Esophagus squamous epithelium (tissue), 4 donors: ENCODE data around the gene PRDM2.

Source experiments
- CTCF ChIP-seq, 6 experiments: fragments of 450-650 bp in 4 of 6; fragments of 200-600 bp in 2 of 6; sonication (generic) in 2 of 6; IDR thresholded peaks; one replicate each; pipeline ENCODE4 v1.5.1; 2016 to 2019; ENCODE audit warnings: antibody characterized with exemption in 6 of 6, mild to moderate bottlenecking in 4 of 6, moderate library complexity in 4 of 6
- POLR2A ChIP-seq, 4 donors: fragments of 450-650 bp; IDR thresholded peaks; one replicate each; pipeline ENCODE4 v1.6.1; 2017; ENCODE audit warnings: antibody characterized with exemption in 4 of 4, mild to moderate bottlenecking in 4 of 4, moderate library complexity in 3 of 4

GRCh38 chr1:13855554-13855953 is 155.6 kb downstream of the PRDM2 start:
- TF ChIP-seq CTCF (IDR thresholded peaks at IDR 0.05) (no peak), POLR2A (IDR thresholded peaks at IDR 0.05) (no peak)
